K562 (cell line): ENCODE measurements around the gene PLP2. TPM values are rescaled to one million over a fixed set of nuclear protein-coding genes. Genes with fewer than 3 reads are reported as not detected.

Source experiments
- ARID4B ChIP-seq: sonication (generic); formaldehyde crosslinking; IDR thresholded peaks from 2 replicates; pipeline ENCODE4 v1.8.0; 2022; ENCODE audit warnings: mild to moderate bottlenecking, missing genetic modification reagents
- ATF4 ChIP-seq: fragments of 450-650 bp; formaldehyde crosslinking; IDR thresholded peaks from 2 replicates; pipeline ENCODE4 v1.4.0; 2022; ENCODE audit warnings: mild to moderate bottlenecking, moderate library complexity
- BDP1 ChIP-seq: IDR thresholded peaks from 3 replicates; pipeline ENCODE4 v1.6.1; 2011; ENCODE audit not compliant: insufficient read length, insufficient read depth
- CGGBP1 ChIP-seq: fragments of 250-450 bp; sonication (Bioruptor Pico); IDR thresholded peaks from 2 replicates; pipeline ENCODE4 v1.9.0; 2021; ENCODE audit warnings: mild to moderate bottlenecking
- HDAC3 ChIP-seq: fragments of 450-650 bp; IDR thresholded peaks from 2 replicates; pipeline ENCODE4 v1.6.1; 2018; ENCODE audit warnings: borderline replicate concordance, mild to moderate bottlenecking, moderate library complexity; ENCODE audit not compliant: partially characterized antibody
- HES1 ChIP-seq: fragments of 450-650 bp; IDR thresholded peaks from 2 replicates; pipeline ENCODE4 v1.6.1; 2016; ENCODE audit warnings: low read depth, mild to moderate bottlenecking, moderate library complexity
- PHB ChIP-seq: fragments of 250-450 bp; sonication (Bioruptor Pico); IDR thresholded peaks from 2 replicates; pipeline ENCODE4 v1.5.0; 2021
- PRMT5 ChIP-seq: sonication (generic); formaldehyde crosslinking; IDR thresholded peaks from 2 replicates; pipeline ENCODE4 v1.5.0; 2020; ENCODE audit warnings: missing genetic modification reagents
- PTRF ChIP-seq: fragments of 450-650 bp; IDR thresholded peaks from 2 replicates; pipeline ENCODE4 v1.6.1; 2016; ENCODE audit warnings: mild to moderate bottlenecking, missing genetic modification characterization, missing compliant biosample characterization
- SLC30A9 ChIP-seq: fragments of 250-450 bp; sonication (Bioruptor Pico); IDR thresholded peaks from 2 replicates; pipeline ENCODE4 v1.8.0; 2022; ENCODE audit warnings: mild to moderate bottlenecking, moderate library complexity
- SMARCA4 ChIP-seq: fragments of 450-650 bp; IDR thresholded peaks from 2 replicates; pipeline ENCODE4 v1.6.1; 2016
- TAF1 ChIP-seq: IDR thresholded peaks from 2 replicates; pipeline ENCODE4 v1.6.1; 2011; ENCODE audit warnings: mild to moderate bottlenecking, low read length, moderate library complexity; ENCODE audit not compliant: insufficient read depth, control insufficient read depth, severe bottlenecking; ENCODE audit errors: extremely low read depth
- THAP12 ChIP-seq: fragments of 250-450 bp; sonication (Bioruptor Pico); IDR thresholded peaks from 2 replicates; pipeline ENCODE4 v1.9.0; 2021; ENCODE audit warnings: mild to moderate bottlenecking, inconsistent platforms
- XRCC5 ChIP-seq: fragments of 200-400 bp; formaldehyde crosslinking; IDR thresholded peaks from 2 replicates; pipeline ENCODE4 v1.6.1; 2017; ENCODE audit warnings: low read depth, mild to moderate bottlenecking, low read length
- ZNF431 ChIP-seq: sonication (generic); formaldehyde crosslinking; IDR thresholded peaks from 2 replicates; pipeline ENCODE4 v1.8.0; 2022; ENCODE audit warnings: mild to moderate bottlenecking, missing genetic modification reagents
- ZNF75A ChIP-seq: fragments of 450-650 bp; formaldehyde crosslinking; IDR thresholded peaks from 2 replicates; pipeline ENCODE4 v1.4.0; 2020; ENCODE audit warnings: mild to moderate bottlenecking
- polyA plus RNA-seq, 8 experiments: library from polyadenylated mRNA; depleted of rRNA in 4 of 8; stranded (reverse) in 5 of 8; unstranded in 3 of 8; fragments of >200 nt; fragmentation: Nextera tagmentation in 2 of 8; fragmentation: Illumina TruSeq in 1 of 8; extraction: Ambion mirVana in 2 of 8; extraction: Trizol in 1 of 8; gene quantifications; 2 replicates each; pipeline versions ENCODE4 v1.2.1 to v1.2.3, GENCODE V29; 2011 to 2014; ENCODE audit warnings: inconsistent platforms in 1 of 8, missing spikeins in 1 of 8
- total RNA-seq, 7 experiments: library from RNA; depleted of rRNA in 6 of 7; stranded (reverse); fragments of >200 nt in 6 of 7; fragmentation: Illumina TruSeq in 2 of 7; extraction: Trizol in 2 of 7; gene quantifications; 2 replicates each; pipeline versions ENCODE4 v1.2.1 to v1.2.3, GENCODE V29; 2011 to 2021; ENCODE audit warnings: low replicate concordance in 1 of 7
- TF ChIP-seq, protein P1 (sequence below): IDR thresholded peaks from 2 replicates; pipeline ENCODE4 v1.6.1; 2012; ENCODE audit warnings: low read depth, low read length, improper control_type of control experiment, borderline replicate concordance

PLP2 gene
- total and polyA plus RNA-seq, 9 of the 15 experiments (the other 6 are each of a cell fraction or from before 2014, with no cell fraction given), result 34.7 to 236 (median 112) TPM

GRCh38 chrX:49166914-49167739 is 4.6 kb upstream of the PLP2 start (continued):
- peak; percentile 71 for TF ChIP-seq TAF1
- TF ChIP-seq PHB (CRISPR knock-in tag), result no peak
- peak; percentile 33; the same call in 1 of the 2 replicates for TF ChIP-seq XRCC5
- TF ChIP-seq HES1, result no peak
- TF ChIP-seq, protein P1, sequence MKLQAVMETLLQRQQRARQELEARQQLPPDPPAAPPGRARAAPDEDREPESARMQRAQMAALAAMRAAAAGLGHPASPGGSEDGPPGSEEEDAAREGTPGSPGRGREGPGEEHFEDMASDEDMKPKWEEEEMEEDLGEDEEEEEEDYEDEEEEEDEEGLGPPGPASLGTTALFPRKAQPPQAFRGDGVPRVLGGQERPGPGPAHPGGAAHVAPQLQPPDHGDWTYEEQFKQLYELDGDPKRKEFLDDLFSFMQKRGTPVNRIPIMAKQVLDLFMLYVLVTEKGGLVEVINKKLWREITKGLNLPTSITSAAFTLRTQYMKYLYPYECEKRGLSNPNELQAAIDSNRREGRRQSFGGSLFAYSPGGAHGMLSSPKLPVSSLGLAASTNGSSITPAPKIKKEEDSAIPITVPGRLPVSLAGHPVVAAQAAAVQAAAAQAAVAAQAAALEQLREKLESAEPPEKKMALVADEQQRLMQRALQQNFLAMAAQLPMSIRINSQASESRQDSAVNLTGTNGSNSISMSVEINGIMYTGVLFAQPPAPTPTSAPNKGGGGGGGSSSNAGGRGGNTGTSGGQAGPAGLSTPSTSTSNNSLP, result no peak
- no peak for TF ChIP-seq BDP1
- TF ChIP-seq ARID4B (CRISPR knock-in tag), result 0 out of 2 replicates have a peak, but pooled peaks have one; percentile 29
- no peak for TF ChIP-seq ATF4 (CRISPR knock-in tag)
- TF ChIP-seq PRMT5 (CRISPR knock-in tag), result no peak
- TF ChIP-seq SLC30A9 (CRISPR knock-in tag), result no peak
- TF ChIP-seq HDAC3, result no peak
- no peak for TF ChIP-seq CGGBP1 (CRISPR knock-in tag)
- peak; percentile 78 for TF ChIP-seq SMARCA4
- no peak for TF ChIP-seq PTRF (tag)
- TF ChIP-seq THAP12, result no peak
- no peak for TF ChIP-seq ZNF431 (CRISPR knock-in tag)
- no peak for TF ChIP-seq ZNF75A (CRISPR knock-in tag)
